ENCODE measurements around the gene ZBTB20. TPM values are rescaled to one million over a fixed set of nuclear protein-coding genes. Genes with fewer than 3 reads are reported as not detected.

The ZBTB20 gene
- total RNA-seq, 1 donor from 2014 or later: 21.4 TPM

GRCh38 chr3:115082260-115082659 is 64.8 kb downstream of the ZBTB20 start:
- H2AFZ ChIP-seq (ENCODE audit: low read depth, low read length): no peak overlapping the region
- H3K79me2 ChIP-seq (ENCODE audit: insufficient read depth, low read length): no peaks in the 10 kb centered on the region
- Mint-ChIP-seq H3K27ac (ENCODE audit: unreplicated experiment) (no peak overlapping the region), H3K4me1 (ENCODE audit: low read depth, unreplicated experiment) (no peaks in the 10 kb centered on the region), H3K9me3 (ENCODE audit: unreplicated experiment) (no peaks in the 10 kb centered on the region), H3K27me3 (ENCODE audit: low read depth, unreplicated experiment) (no peaks in the 10 kb centered on the region), H3K36me3 (ENCODE audit: low read depth, unreplicated experiment) (no peaks in the 10 kb centered on the region), H3K4me3 (ENCODE audit: unreplicated experiment) (no peak overlapping the region)
- FAIRE-seq (no peak), DNase-seq (ENCODE audit: low read depth) (no peak)
- H3K4me3 ChIP-seq (ENCODE audit: insufficient read depth, low read depth, low read length): no peak overlapping the region
- H3K9ac ChIP-seq (ENCODE audit: low read length): no peak overlapping the region
- no peaks in the 10 kb centered on the region for H3K4me1 ChIP-seq (ENCODE audit: insufficient read depth, low read length)
- no peaks in the 10 kb centered on the region for H3K9me3 ChIP-seq (ENCODE audit: insufficient read depth, low read depth, low read length)
- H3K27ac ChIP-seq (ENCODE audit: low read depth, low read length): no peak overlapping the region
- H3K36me3 ChIP-seq (ENCODE audit: insufficient read depth, low read length): no peaks in the 10 kb centered on the region
- no peaks in the 10 kb centered on the region for H3K27me3 ChIP-seq (ENCODE audit: insufficient read depth, low read length)
- no peaks in the 10 kb centered on the region for H4K20me1 ChIP-seq (ENCODE audit: insufficient read depth, low read length)
- TF ChIP-seq EZH2 (IDR thresholded peaks at IDR 0.05; ENCODE audit: insufficient read depth, low read length) (no peak), CTCF (IDR thresholded peaks at IDR 0.05; ENCODE audit: insufficient read depth, low read depth, low read length) (no peak)
- no peak overlapping the region for H3K4me2 ChIP-seq (ENCODE audit: low read length)

- H3K9ac ChIP-seq (ENCODE audit: low read length): no peak overlapping the region
- Mint-ChIP-seq H3K9me3 (ENCODE audit: unreplicated experiment) (peaks cover 4% of the 10 kb centered on the region), H3K4me3 (ENCODE audit: unreplicated experiment) (no peak overlapping the region), H3K4me1 (ENCODE audit: low read depth, unreplicated experiment) (no peaks in the 10 kb centered on the region), H3K27me3 (ENCODE audit: low read depth, unreplicated experiment) (no peaks in the 10 kb centered on the region), H3K36me3 (ENCODE audit: low read depth, unreplicated experiment) (no peaks in the 10 kb centered on the region), H3K27ac (ENCODE audit: unreplicated experiment) (no peak overlapping the region)
- no peak for DNase-seq (ENCODE audit: low read depth)
- no peaks in the 10 kb centered on the region for H3K27me3 ChIP-seq (ENCODE audit: insufficient read depth, low read length)
- H3K9me3 ChIP-seq (ENCODE audit: insufficient read depth, low read depth, low read length): no peaks in the 10 kb centered on the region
- no peaks in the 10 kb centered on the region for H3K4me1 ChIP-seq (ENCODE audit: insufficient read depth, low read length)
- no peak overlapping the region for H2AFZ ChIP-seq (ENCODE audit: low read depth, low read length)
- no peaks in the 10 kb centered on the region for H3K79me2 ChIP-seq (ENCODE audit: insufficient read depth, low read length)
- no peaks in the 10 kb centered on the region for H4K20me1 ChIP-seq (ENCODE audit: insufficient read depth, low read length)
- H3K27ac ChIP-seq (ENCODE audit: low read depth, low read length): no peak overlapping the region
- H3K4me3 ChIP-seq (ENCODE audit: insufficient read depth, low read depth, low read length): no peak overlapping the region
- H3K36me3 ChIP-seq (ENCODE audit: insufficient read depth, low read length): no peaks in the 10 kb centered on the region
- H3K4me2 ChIP-seq (ENCODE audit: low read length): no peak overlapping the region
- FAIRE-seq: no peak
- no peak for TF ChIP-seq CTCF (IDR thresholded peaks at IDR 0.05; ENCODE audit: insufficient read depth, low read depth, low read length)
These were observed 65.6 kb downstream of the ZBTB20 start for GRCh38 chr3:115081444-115081843.

- no peak overlapping the region for H3K27ac Mint-ChIP-seq (ENCODE audit: unreplicated experiment)
- Histone ChIP-seq H3K4me3 (ENCODE audit: insufficient read depth, low read depth, low read length) (no peak overlapping the region), H4K20me1 (ENCODE audit: insufficient read depth, low read length) (no peaks in the 10 kb centered on the region), H3K9ac (ENCODE audit: low read length) (no peak overlapping the region), H3K9me3 (ENCODE audit: insufficient read depth, low read depth, low read length) (no peaks in the 10 kb centered on the region), H3K4me1 (ENCODE audit: insufficient read depth, low read length) (peaks cover 6% of the 10 kb centered on the region), H3K79me2 (ENCODE audit: insufficient read depth, low read length) (no peaks in the 10 kb centered on the region), H3K27ac (ENCODE audit: low read depth, low read length) (no peak overlapping the region), H3K4me2 (ENCODE audit: low read length) (no peak overlapping the region), H3K36me3 (ENCODE audit: insufficient read depth, low read length) (no peaks in the 10 kb centered on the region), H2AFZ (ENCODE audit: low read depth, low read length) (no peak overlapping the region), H3K27me3 (ENCODE audit: insufficient read depth, low read length) (no peaks in the 10 kb centered on the region)
- H3K9me3 Mint-ChIP-seq (ENCODE audit: unreplicated experiment): peaks cover 4% of the 10 kb centered on the region
- H3K27me3 Mint-ChIP-seq (ENCODE audit: low read depth, unreplicated experiment): no peaks in the 10 kb centered on the region
- peaks cover 6% of the 10 kb centered on the region for H3K4me1 Mint-ChIP-seq (ENCODE audit: low read depth, unreplicated experiment)
- DNase-seq (ENCODE audit: low read depth) (no peak), FAIRE-seq (no peak)
- peaks cover under 1% of the 10 kb centered on the region for H3K36me3 Mint-ChIP-seq (ENCODE audit: low read depth, unreplicated experiment)
- H3K4me3 Mint-ChIP-seq (ENCODE audit: unreplicated experiment): no peak overlapping the region
- TF ChIP-seq CTCF (IDR thresholded peaks at IDR 0.05; ENCODE audit: insufficient read depth, low read depth, low read length): no peak
- TF ChIP-seq EZH2 (IDR thresholded peaks at IDR 0.05; ENCODE audit: insufficient read depth, low read length): no peak
These were observed 69.4 kb downstream of the ZBTB20 start for GRCh38 chr3:115077501-115078250.
